Colonic mucosa (tissue), 4 donors: ENCODE results near the gene POLD3. TPM values are rescaled to one million over a fixed set of nuclear protein-coding genes. Genes with fewer than 3 reads are reported as not detected.

Experiments used
- DNase-seq: peaks from one replicate; pipeline ENCODE4 v3.0.0-alpha.2; 2020
- H3K27ac ChIP-seq: fragments of 200-600 bp; one replicate; pipeline ENCODE4 v1.8.0; 2021
- H3K27me3 ChIP-seq: fragments of 200-600 bp; one replicate; pipeline ENCODE4 v1.8.0; 2021
- H3K36me3 ChIP-seq: fragments of 200-600 bp; one replicate; pipeline ENCODE4 v1.8.0; 2021
- H3K4me1 ChIP-seq: fragments of 200-600 bp; one replicate; pipeline ENCODE4 v1.8.0; 2021; ENCODE audit warnings: mild to moderate bottlenecking
- H3K4me3 ChIP-seq: fragments of 200-600 bp; one replicate; pipeline ENCODE4 v1.8.0; 2021
- H3K9ac ChIP-seq, 2 donors: one replicate each; pipeline ENCODE4 v1.7.0; 2013; ENCODE audit warnings: control low read depth in 2 of 2, low read depth in 2 of 2, low read length in 2 of 2
- H3K9me3 ChIP-seq: fragments of 200-600 bp; one replicate; pipeline ENCODE4 v1.8.0; 2021
- CTCF ChIP-seq: fragments of 200-600 bp; IDR thresholded peaks from one replicate; pipeline ENCODE4 v1.8.0; 2022; ENCODE audit warnings: antibody characterized with exemption, mild to moderate bottlenecking
- intact Hi-C: fragments of 100-400 bp; cut with DNase I; formaldehyde crosslinking; loops from one replicate; pipeline ENCODE4 v1.14.1; 2022
- total RNA-seq, 2 donors: library from RNA; stranded (reverse); fragmentation: NEBNext Ultra II Directional in 1 of 2; extraction: Animal tissue kit (Norgen Biotek cat#: 25700) in 1 of 2; gene quantifications; one replicate each; pipeline ENCODE4 v1.2.1, GENCODE V29; 2021
- donor health status: healthy.
- donor health status: DM: no; HTN: no; CAD: no.
- donor health status: DM: no; HTN: no; CAD: no.

Gene POLD3
- total RNA-seq, 2 donors from 2014 or later, result 20.0 to 33.9 TPM

DNA sequence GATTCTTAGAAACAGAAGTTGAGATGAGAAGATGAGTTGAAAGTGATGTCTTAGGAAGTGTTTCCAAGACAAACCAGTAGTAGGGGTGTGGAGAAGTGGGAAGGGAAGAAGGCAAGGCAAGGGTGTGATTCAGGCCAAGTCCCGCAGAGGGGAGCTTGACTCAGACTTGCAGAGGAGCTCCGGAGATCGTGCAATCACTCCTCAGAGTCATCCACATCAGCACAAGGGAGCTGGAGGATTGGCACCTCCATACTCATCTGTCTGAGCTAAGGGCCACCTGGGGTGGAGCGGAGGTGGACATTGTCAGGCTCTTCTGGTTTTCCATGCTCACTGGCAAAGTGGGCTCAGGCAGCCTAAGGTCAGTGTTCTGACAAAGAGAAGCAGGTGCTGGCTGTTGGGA lies 94.4 kb downstream of the POLD3 start:
- Histone ChIP-seq H3K9ac (no peak overlapping the region), H3K27me3 (peaks cover 10% of the 10 kb centered on the region), H3K9me3 (no peaks in the 10 kb centered on the region), H3K27ac (no peak overlapping the region), H3K4me1 (peaks cover 3% of the 10 kb centered on the region), H3K36me3 (no peaks in the 10 kb centered on the region), H3K4me3 (no peak overlapping the region)
- intact Hi-C loops, result no loop called here
- TF ChIP-seq CTCF, result no peak
- no peak for DNase-seq

GRCh38 chr11:74687237-74688023 lies 95.0 kb downstream of the POLD3 start:
- Histone ChIP-seq H3K27ac (no peak overlapping the region), H3K27me3 (peaks cover 10% of the 10 kb centered on the region), H3K4me1 (peaks cover 3% of the 10 kb centered on the region), H3K4me3 (no peak overlapping the region), H3K9me3 (no peaks in the 10 kb centered on the region), H3K36me3 (no peaks in the 10 kb centered on the region), H3K9ac (no peak overlapping the region)
- DNase-seq, result no peak
- no peak for TF ChIP-seq CTCF
- intact Hi-C loops, result no loop called here

DNA sequence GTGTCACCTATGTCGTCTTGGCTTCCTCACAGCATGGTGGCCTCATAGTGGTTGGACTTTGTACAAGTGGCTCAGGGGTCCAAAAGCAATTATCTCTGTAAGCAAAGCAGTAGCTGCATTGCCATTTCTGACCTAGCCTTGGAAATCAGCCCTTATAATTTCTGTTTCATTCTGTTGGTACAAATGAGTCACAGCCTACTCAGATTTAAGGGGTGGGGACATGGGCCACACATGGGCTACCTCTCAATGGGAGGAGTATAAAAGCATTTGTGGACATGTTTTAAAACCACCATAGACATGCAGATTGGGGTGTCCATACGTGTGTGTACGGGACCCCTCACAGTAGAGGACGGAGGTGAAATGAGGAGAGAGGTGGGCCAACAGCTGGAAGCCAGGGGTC lies 97.3 kb downstream of the POLD3 start:
- H3K4me1 ChIP-seq, result no peaks in the 10 kb centered on the region
- intact Hi-C loops, result no loop called here

DNA sequence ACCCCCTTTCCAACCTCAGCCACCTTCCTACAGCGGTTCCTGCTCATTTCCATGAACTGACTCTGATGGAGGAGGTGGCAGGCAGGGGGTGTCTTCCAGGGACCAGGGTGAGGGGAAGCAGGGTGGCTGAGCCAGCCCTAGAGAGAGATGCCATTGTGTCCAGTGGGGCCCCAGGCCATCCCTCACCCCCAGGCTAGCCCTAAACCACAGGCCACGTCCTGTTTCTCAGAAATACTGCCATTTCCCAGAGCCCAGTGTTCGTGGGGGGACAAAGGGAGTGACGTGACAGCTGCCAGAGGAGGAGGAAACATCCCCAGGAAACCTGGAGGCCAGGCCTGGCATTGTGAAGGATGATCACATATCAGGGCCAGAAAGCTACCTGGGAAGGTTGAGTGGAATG lies 99.4 kb downstream of the POLD3 start:
- intact Hi-C loops, result no loop called here
- Histone ChIP-seq H3K27ac (no peak overlapping the region), H3K9ac (no peak overlapping the region), H3K36me3 (no peaks in the 10 kb centered on the region), H3K9me3 (no peaks in the 10 kb centered on the region), H3K4me1 (no peaks in the 10 kb centered on the region), H3K27me3 (no peaks in the 10 kb centered on the region), H3K4me3 (no peak overlapping the region)
- no peak for TF ChIP-seq CTCF
- no peak for DNase-seq

More for the DNA sequence above, 97.3 kb downstream of the POLD3 start:
- TF ChIP-seq CTCF, result no peak
- no peaks in the 10 kb centered on the region for H3K27me3 ChIP-seq
- no peaks in the 10 kb centered on the region for H3K9me3 ChIP-seq
- DNase-seq, result no peak
- H3K36me3 ChIP-seq, result no peaks in the 10 kb centered on the region
- no peak overlapping the region for H3K9ac ChIP-seq
- H3K27ac ChIP-seq, result no peak overlapping the region
- no peak overlapping the region for H3K4me3 ChIP-seq

Other genes starting within 250 kb of the POLD3 start
- gene PGM2L1, start 194.1 kb upstream of the POLD3 start, total RNA-seq, result 10 to 100 TPM in 1 of 2 donors, 1 to 10 TPM in 1; 7.8 to 11.1 TPM
- gene KCNE3, start 125.0 kb upstream of the POLD3 start, total RNA-seq, result 10 to 100 TPM; 31.9 to 41.2 TPM
- 1 to 10 TPM; 3.9 to 4.4 TPM for gene LIPT2, start 98.9 kb upstream of the POLD3 start, total RNA-seq
- gene CHRDL2, start 138.8 kb downstream of the POLD3 start, total RNA-seq, result 10 to 100 TPM in 1 of 2 donors, under 1 TPM in 1; 0.42 to 26.5 TPM
- gene RNF169, start 156.3 kb downstream of the POLD3 start, total RNA-seq, result 10 to 100 TPM; 12.4 to 13.2 TPM